PC-3 (cell line): ENCODE measurements around the gene TNS3.

Experiments
- CTCF ChIP-seq: fragments of 300-600 bp; sonication (generic); conservative IDR thresholded peaks from 2 replicates; pipeline ENCODE4 v1.5.1; 2017; ENCODE audit warnings: antibody characterized with exemption, low read depth, mild to moderate bottlenecking, low read length
- EZH2 ChIP-seq: fragments of 300-600 bp; sonication (generic); IDR thresholded peaks from one replicate; pipeline ENCODE4 v1.6.1; 2017; ENCODE audit warnings: antibody characterized with exemption, mild to moderate bottlenecking, low read length; ENCODE audit not compliant: unreplicated experiment

DNA sequence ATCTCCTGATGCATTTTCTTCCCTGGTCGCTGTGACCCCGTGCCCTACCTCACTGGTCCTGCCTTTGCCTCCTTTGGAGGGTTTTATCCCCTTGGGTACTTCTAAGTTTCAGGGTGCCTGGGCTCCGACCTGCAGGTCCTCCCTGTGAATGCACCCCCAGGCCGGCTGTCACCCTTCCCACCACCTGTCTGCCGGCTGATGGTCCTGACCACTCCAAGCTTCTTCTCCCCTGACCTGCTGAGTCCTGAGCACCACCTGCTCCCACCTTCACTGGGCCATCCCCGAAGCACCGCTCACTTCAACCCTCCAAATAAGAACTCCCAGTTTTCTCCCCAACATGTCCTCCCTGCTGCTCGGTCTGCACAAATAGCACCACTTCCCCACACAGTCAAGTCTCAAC is 33.4 kb downstream of the TNS3 start:
- no peak for TF ChIP-seq CTCF
- no peak for TF ChIP-seq EZH2
